ENCODE results near the gene EPS8.

The EPS8 gene

GRCh38 chr12:15684896-15685658, 104.1 kb downstream of the EPS8 start:
- Histone ChIP-seq H3K36me3 (ENCODE audit: insufficient read depth, low read length) (no peaks in the 10 kb centered on the region), H3K27ac (ENCODE audit: low read depth, low read length, poor library complexity, severe bottlenecking) (no peak overlapping the region), H3K79me2 (ENCODE audit: insufficient read depth, low read length) (no peaks in the 10 kb centered on the region), H3K4me1 (ENCODE audit: insufficient read depth, low read length, severe bottlenecking) (no peaks in the 10 kb centered on the region), H3F3A (ENCODE audit: insufficient read depth, low read length) (no peaks in the 10 kb centered on the region), H4K20me1 (ENCODE audit: insufficient read depth, low read length) (no peaks in the 10 kb centered on the region), H3K9ac (ENCODE audit: low read length) (no peak overlapping the region), H3K4me3 (ENCODE audit: low read depth, low read length, poor library complexity, severe bottlenecking) (no peak overlapping the region), H3K27me3 (ENCODE audit: insufficient read depth, low read length) (no peaks in the 10 kb centered on the region), H3K4me2 (ENCODE audit: low read length) (no peak overlapping the region), H3K9me2 (ENCODE audit: low read depth, low read length) (no peaks in the 10 kb centered on the region), H3K9me3 (ENCODE audit: low read length) (no peaks in the 10 kb centered on the region), H2AFZ (ENCODE audit: low read length) (no peak overlapping the region)
- TF ChIP-seq EZH2 (IDR thresholded peaks at IDR 0.05; ENCODE audit: borderline replicate concordance, low read length) (no peak), CTCF (IDR thresholded peaks at IDR 0.05; ENCODE audit: low read length) (no peak)

GRCh38 chr12:15682826-15683225, 106.4 kb downstream of the EPS8 start:
- H3K36me3 ChIP-seq (ENCODE audit: insufficient read depth, low read length) = no peaks in the 10 kb centered on the region
- no peaks in the 10 kb centered on the region for H3K4me1 ChIP-seq (ENCODE audit: insufficient read depth, low read length, severe bottlenecking)
- H3K79me2 ChIP-seq (ENCODE audit: insufficient read depth, low read length) = no peaks in the 10 kb centered on the region
- no peak overlapping the region for H3K4me2 ChIP-seq (ENCODE audit: low read length)
- no peak for TF ChIP-seq CTCF (IDR thresholded peaks at IDR 0.05; ENCODE audit: low read length)
- TF ChIP-seq EZH2 (IDR thresholded peaks at IDR 0.05; ENCODE audit: borderline replicate concordance, low read length) = no peak
- no peaks in the 10 kb centered on the region for H3K27me3 ChIP-seq (ENCODE audit: insufficient read depth, low read length)
- H2AFZ ChIP-seq (ENCODE audit: low read length) = no peak overlapping the region
- H3K4me3 ChIP-seq (ENCODE audit: low read depth, low read length, poor library complexity, severe bottlenecking) = no peak overlapping the region
- no peak overlapping the region for H3K27ac ChIP-seq (ENCODE audit: low read depth, low read length, poor library complexity, severe bottlenecking)
- H4K20me1 ChIP-seq (ENCODE audit: insufficient read depth, low read length) = no peaks in the 10 kb centered on the region
- H3K9me2 ChIP-seq (ENCODE audit: low read depth, low read length) = no peaks in the 10 kb centered on the region
- H3F3A ChIP-seq (ENCODE audit: insufficient read depth, low read length) = no peaks in the 10 kb centered on the region
- H3K9ac ChIP-seq (ENCODE audit: low read length) = no peak overlapping the region
- H3K9me3 ChIP-seq (ENCODE audit: low read length) = no peaks in the 10 kb centered on the region

- Histone ChIP-seq H3K9me3 (ENCODE audit: low read length) (no peaks in the 10 kb centered on the region), H2AFZ (ENCODE audit: low read length) (no peak overlapping the region), H3K27ac (ENCODE audit: low read depth, low read length, poor library complexity, severe bottlenecking) (no peak overlapping the region), H3K4me3 (ENCODE audit: low read depth, low read length, poor library complexity, severe bottlenecking) (no peak overlapping the region), H3K36me3 (ENCODE audit: insufficient read depth, low read length) (no peaks in the 10 kb centered on the region), H3K4me1 (ENCODE audit: insufficient read depth, low read length, severe bottlenecking) (no peaks in the 10 kb centered on the region), H4K20me1 (ENCODE audit: insufficient read depth, low read length) (no peaks in the 10 kb centered on the region), H3F3A (ENCODE audit: insufficient read depth, low read length) (no peaks in the 10 kb centered on the region), H3K4me2 (ENCODE audit: low read length) (no peak overlapping the region), H3K9ac (ENCODE audit: low read length) (no peak overlapping the region), H3K27me3 (ENCODE audit: insufficient read depth, low read length) (no peaks in the 10 kb centered on the region), H3K79me2 (ENCODE audit: insufficient read depth, low read length) (no peaks in the 10 kb centered on the region), H3K9me2 (ENCODE audit: low read depth, low read length) (no peaks in the 10 kb centered on the region)
- TF ChIP-seq CTCF (IDR thresholded peaks at IDR 0.05; ENCODE audit: low read length) (no peak), EZH2 (IDR thresholded peaks at IDR 0.05; ENCODE audit: borderline replicate concordance, low read length) (no peak)
Measured at GRCh38 chr12:15679151-15679550, 110.0 kb downstream of the EPS8 start.

Data from OCI-LY1 (cell line).